ENCODE results near the gene MEIS1.

DNA sequence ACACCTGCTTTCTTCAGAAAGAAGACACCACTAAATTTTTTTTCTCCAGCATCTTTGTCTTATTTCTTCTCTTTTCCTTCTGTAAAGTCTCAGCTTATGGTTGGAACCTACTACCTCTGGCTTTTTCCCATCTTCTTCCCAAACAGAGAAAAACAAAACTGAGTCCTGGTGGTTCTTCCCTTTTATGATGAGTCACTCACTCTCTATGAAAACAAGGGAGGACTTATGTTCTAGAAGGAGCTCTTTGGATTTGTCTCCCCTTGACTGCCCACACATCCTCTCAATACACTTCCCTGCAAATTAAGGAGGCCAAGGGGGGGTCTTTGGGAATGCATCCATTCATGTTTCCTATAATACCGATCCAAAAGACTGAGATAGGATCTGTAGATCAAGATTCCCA lies 22.1 kb upstream of the MEIS1 start:
- TF ChIP-seq EZH2 (IDR thresholded peaks at IDR 0.05; ENCODE audit: insufficient read depth, low read length): no peak
- TF ChIP-seq, protein P1, sequence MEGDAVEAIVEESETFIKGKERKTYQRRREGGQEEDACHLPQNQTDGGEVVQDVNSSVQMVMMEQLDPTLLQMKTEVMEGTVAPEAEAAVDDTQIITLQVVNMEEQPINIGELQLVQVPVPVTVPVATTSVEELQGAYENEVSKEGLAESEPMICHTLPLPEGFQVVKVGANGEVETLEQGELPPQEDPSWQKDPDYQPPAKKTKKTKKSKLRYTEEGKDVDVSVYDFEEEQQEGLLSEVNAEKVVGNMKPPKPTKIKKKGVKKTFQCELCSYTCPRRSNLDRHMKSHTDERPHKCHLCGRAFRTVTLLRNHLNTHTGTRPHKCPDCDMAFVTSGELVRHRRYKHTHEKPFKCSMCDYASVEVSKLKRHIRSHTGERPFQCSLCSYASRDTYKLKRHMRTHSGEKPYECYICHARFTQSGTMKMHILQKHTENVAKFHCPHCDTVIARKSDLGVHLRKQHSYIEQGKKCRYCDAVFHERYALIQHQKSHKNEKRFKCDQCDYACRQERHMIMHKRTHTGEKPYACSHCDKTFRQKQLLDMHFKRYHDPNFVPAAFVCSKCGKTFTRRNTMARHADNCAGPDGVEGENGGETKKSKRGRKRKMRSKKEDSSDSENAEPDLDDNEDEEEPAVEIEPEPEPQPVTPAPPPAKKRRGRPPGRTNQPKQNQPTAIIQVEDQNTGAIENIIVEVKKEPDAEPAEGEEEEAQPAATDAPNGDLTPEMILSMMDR (IDR thresholded peaks at IDR 0.05; ENCODE audit: insufficient read depth, low read depth, low read length): no peak

All from astrocyte (in vitro differentiated cells and primary cell).